ENCODE measurements around the gene POU2AF3. TPM values are rescaled to one million over a fixed set of nuclear protein-coding genes. Genes with fewer than 3 reads are reported as not detected.
"Not testable (repeated sequence)": the region's sequence is repeated elsewhere in the genome, so short reads cannot be mapped to it uniquely, and the experiment has no call there.

The POU2AF3 gene
- total and polyA plus RNA-seq, 2 donors (not counting 1 experiment from before 2014, with no cell fraction given), result 0.51 to 2.1 TPM

DNA sequence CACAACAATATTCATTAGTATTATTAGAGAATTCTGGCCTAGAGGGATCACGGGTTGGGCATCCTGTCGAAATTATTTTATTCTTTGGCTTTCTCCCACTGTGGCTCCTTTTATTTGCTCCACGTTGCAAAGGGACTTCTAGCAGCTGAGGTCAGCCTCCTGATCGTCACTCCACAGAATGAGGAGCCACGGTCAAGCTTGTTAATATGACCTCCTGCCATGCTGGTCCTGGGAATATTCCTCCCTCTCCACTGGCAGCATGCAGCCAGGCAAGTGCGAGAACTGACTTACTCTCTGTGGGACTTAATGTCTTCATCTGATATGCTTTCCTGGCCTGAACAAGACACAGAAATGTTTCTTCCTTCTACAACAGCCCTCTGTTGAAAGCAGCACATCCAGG, 20.9 kb downstream of the POU2AF3 start:
- TF ChIP-seq EZH2 (IDR thresholded peaks at IDR 0.05; ENCODE audit: borderline replicate concordance, insufficient read depth, low read depth, low read length, poor library complexity, severe bottlenecking), result no peak
- TF ChIP-seq, protein P1, sequence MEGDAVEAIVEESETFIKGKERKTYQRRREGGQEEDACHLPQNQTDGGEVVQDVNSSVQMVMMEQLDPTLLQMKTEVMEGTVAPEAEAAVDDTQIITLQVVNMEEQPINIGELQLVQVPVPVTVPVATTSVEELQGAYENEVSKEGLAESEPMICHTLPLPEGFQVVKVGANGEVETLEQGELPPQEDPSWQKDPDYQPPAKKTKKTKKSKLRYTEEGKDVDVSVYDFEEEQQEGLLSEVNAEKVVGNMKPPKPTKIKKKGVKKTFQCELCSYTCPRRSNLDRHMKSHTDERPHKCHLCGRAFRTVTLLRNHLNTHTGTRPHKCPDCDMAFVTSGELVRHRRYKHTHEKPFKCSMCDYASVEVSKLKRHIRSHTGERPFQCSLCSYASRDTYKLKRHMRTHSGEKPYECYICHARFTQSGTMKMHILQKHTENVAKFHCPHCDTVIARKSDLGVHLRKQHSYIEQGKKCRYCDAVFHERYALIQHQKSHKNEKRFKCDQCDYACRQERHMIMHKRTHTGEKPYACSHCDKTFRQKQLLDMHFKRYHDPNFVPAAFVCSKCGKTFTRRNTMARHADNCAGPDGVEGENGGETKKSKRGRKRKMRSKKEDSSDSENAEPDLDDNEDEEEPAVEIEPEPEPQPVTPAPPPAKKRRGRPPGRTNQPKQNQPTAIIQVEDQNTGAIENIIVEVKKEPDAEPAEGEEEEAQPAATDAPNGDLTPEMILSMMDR (IDR thresholded peaks at IDR 0.05), result no peak
- no peak overlapping the region for H3K27ac Mint-ChIP-seq
- Histone ChIP-seq H2AFZ (ENCODE audit: insufficient read depth, low read depth, low read length, poor library complexity, severe bottlenecking) (no peak overlapping the region), H3K4me1 (ENCODE audit: control insufficient read depth in 2 of 2, insufficient read depth in 2 of 2, low read length in 2 of 2) (no peaks in the 10 kb centered on the region), H3K4me2 (replicated peaks; ENCODE audit: low read depth, low read length, poor library complexity, severe bottlenecking) (no peak overlapping the region), H3K27ac (ENCODE audit: low read length in 2 of 2) (no peak overlapping the region), H3K36me3 (replicated peaks in 1 of 2; ENCODE audit: control extremely low read depth in 1 of 2, control insufficient read depth in 1 of 2, extremely low read depth in 1 of 2, insufficient read depth in 2 of 2, low read length in 1 of 2) (no peaks in the 10 kb centered on the region), H3K27me3 (replicated peaks in 1 of 4; ENCODE audit: control extremely low read depth in 1 of 4, control insufficient read depth in 3 of 4, insufficient read depth in 4 of 4, low read length in 3 of 4) (no peaks in the 10 kb centered on the region), H3K4me3 (ENCODE audit: control extremely low read depth in 1 of 5, extremely low read depth in 1 of 5, insufficient read depth in 1 of 5, low read depth in 2 of 5, low read length in 4 of 5) (no peak overlapping the region), H4K20me1 (ENCODE audit: control insufficient read depth, insufficient read depth, low read length, poor library complexity, severe bottlenecking) (no peaks in the 10 kb centered on the region), H3K9ac (ENCODE audit: low read length) (no peak overlapping the region), H3K79me2 (ENCODE audit: control insufficient read depth, insufficient read depth, low read length) (no peaks in the 10 kb centered on the region), H3K9me3 (ENCODE audit: control extremely low read depth in 1 of 3, control insufficient read depth in 2 of 3, insufficient read depth in 1 of 3, low read length in 2 of 3) (peaks cover 0 to 1% (median 0%) of the 10 kb centered on the region in 3 donors)
- no peaks in the 10 kb centered on the region for H3K27me3 Mint-ChIP-seq
- CTCF ChIA-PET, result no interaction called here
- DNase-seq, result no peak
- H3K9me3 Mint-ChIP-seq (ENCODE audit: insufficient read depth), result no peaks in the 10 kb centered on the region
- intact Hi-C loops (cut with micrococcal nuclease), result no loop called here
- POLR2A ChIA-PET, result no interaction called here
- H3K4me1 Mint-ChIP-seq, result no peaks in the 10 kb centered on the region
- ATAC-seq (ENCODE audit: low read depth), result no peak
- H3K4me3 Mint-ChIP-seq, result no peak overlapping the region
- 92% methylated on average over 6 of the region's 6 CpGs for WGBS (ENCODE audit: insufficient coverage)

DNA sequence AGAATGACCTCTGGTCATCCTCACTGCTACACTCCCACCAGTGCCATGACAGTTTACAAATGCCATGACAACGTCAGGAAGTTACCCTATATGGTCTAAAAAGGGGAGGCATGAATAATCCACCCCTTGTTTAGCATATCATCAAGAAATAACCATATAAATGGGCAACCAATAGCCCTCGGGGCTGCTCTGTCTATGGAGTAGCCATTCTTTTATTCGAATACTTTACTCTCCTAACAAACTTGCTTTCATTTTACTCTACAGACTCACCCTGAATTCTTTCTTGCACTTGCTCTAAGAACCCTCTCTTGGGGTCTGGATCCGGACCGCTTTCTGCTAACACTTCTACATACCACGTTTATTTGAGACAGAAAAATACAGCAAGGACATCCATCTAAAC, 21.9 kb downstream of the POU2AF3 start:
- H3K4me3 ChIP-seq (ENCODE audit: control extremely low read depth in 1 of 5, extremely low read depth in 1 of 5, insufficient read depth in 1 of 5, low read depth in 2 of 5, low read length in 4 of 5); POLR2A ChIA-PET; H3K9me3 ChIP-seq (ENCODE audit: control extremely low read depth in 1 of 3, control insufficient read depth in 2 of 3, insufficient read depth in 1 of 3, low read length in 2 of 3); H3K27me3 ChIP-seq (replicated peaks in 1 of 4; ENCODE audit: control extremely low read depth in 1 of 4, control insufficient read depth in 3 of 4, insufficient read depth in 4 of 4, low read length in 3 of 4); ATAC-seq (ENCODE audit: low read depth); H3K9ac ChIP-seq (ENCODE audit: low read length); H3K9me3 Mint-ChIP-seq (ENCODE audit: insufficient read depth); H3K27ac ChIP-seq (ENCODE audit: low read length in 2 of 2); H3K27ac Mint-ChIP-seq; H3K36me3 ChIP-seq (replicated peaks in 1 of 2; ENCODE audit: control extremely low read depth in 1 of 2, control insufficient read depth in 1 of 2, extremely low read depth in 1 of 2, insufficient read depth in 2 of 2, low read length in 1 of 2); H3K4me3 Mint-ChIP-seq; intact Hi-C loops (cut with micrococcal nuclease); DNase-seq; H3K79me2 ChIP-seq (ENCODE audit: control insufficient read depth, insufficient read depth, low read length); H3K27me3 Mint-ChIP-seq; H2AFZ ChIP-seq (ENCODE audit: insufficient read depth, low read depth, low read length, poor library complexity, severe bottlenecking); H3K4me1 ChIP-seq (ENCODE audit: control insufficient read depth in 2 of 2, insufficient read depth in 2 of 2, low read length in 2 of 2); H4K20me1 ChIP-seq (ENCODE audit: control insufficient read depth, insufficient read depth, low read length, poor library complexity, severe bottlenecking); H3K4me1 Mint-ChIP-seq; H3K4me2 ChIP-seq (replicated peaks; ENCODE audit: low read depth, low read length, poor library complexity, severe bottlenecking): not testable (repeated sequence)
- 97% methylated on average over 4 of the region's 6 CpGs for WGBS (ENCODE audit: insufficient coverage)
- CTCF ChIA-PET, result interaction anchor here (0.7 kb wide), 1 partner anchor 23 kb away, joined by 3 read pairs; no protein-coding TSS in a partner anchor
